SK-N-SH (cell line): ENCODE data around the gene RLF. TPM values are rescaled to one million over a fixed set of nuclear protein-coding genes. Genes with fewer than 3 reads are reported as not detected.

Source experiments
- CTCF ChIA-PET: fragments of 300-600, 350-600 bp; formaldehyde crosslinking; extraction: SDS; loops from one replicate; lab custom pipeline; 2021; lab: Yijun Ruan, JAX
- POLR2A ChIA-PET: fragments of 350-600 bp; sonication (Branson Sonifier 250); formaldehyde crosslinking; extraction: SDS; loops from one replicate; lab custom pipeline; 2020; ENCODE audit warnings: antibody characterized with exemption, inconsistent platforms; lab: Yijun Ruan, JAX
- DNase-seq: peaks from one replicate; pipeline ENCODE4 v3.0.0; 2012
- H2AFZ ChIP-seq: fragments of 200-600 bp; sonication (generic); 2 replicates; pipeline ENCODE4 v1.8.1; 2016; ENCODE audit warnings: antibody characterized with exemption, mild to moderate bottlenecking, low read depth
- H3F3A ChIP-seq: fragments of 200-600 bp; sonication (generic); replicated peaks from 2 replicates; pipeline ENCODE3; 2016; ENCODE audit warnings: antibody characterized with exemption, mild to moderate bottlenecking; ENCODE audit not compliant: insufficient read depth
- H3K27ac ChIP-seq, 2 experiments: fragments of 200-500 bp in 1 of 2; fragments of 200-600 bp in 1 of 2; sonication (Bioruptor generic) in 1 of 2; sonication (generic), shearing (Covaris generic) in 1 of 2; 2 replicates each; pipeline versions ENCODE4 v1.5.1 to v1.6.1; 2014 to 2016; ENCODE audit warnings: low read depth in 2 of 2, inconsistent platforms in 1 of 2, low read length in 1 of 2, mild to moderate bottlenecking in 1 of 2, mixed read lengths in 1 of 2
- H3K27me3 ChIP-seq: fragments of 200-600 bp; sonication (generic), shearing (Covaris generic); 2 replicates; pipeline ENCODE4 v1.6.1; 2016; ENCODE audit warnings: mixed run types; ENCODE audit not compliant: insufficient read depth
- H3K36me3 ChIP-seq, 2 experiments: fragments of 200-500 bp in 1 of 2; fragments of 200-600 bp in 1 of 2; sonication (Bioruptor generic) in 1 of 2; sonication (generic) in 1 of 2; replicated peaks in 1 of 2; 2 replicates each; pipeline versions ENCODE3 to v1.5.1; 2014 to 2016; ENCODE audit warnings: low read length in 1 of 2, mild to moderate bottlenecking in 1 of 2; ENCODE audit not compliant: insufficient read depth in 2 of 2, control insufficient read depth in 1 of 2
- H3K4me1 ChIP-seq, 2 experiments: fragments of 200-500 bp in 1 of 2; fragments of 200-600 bp in 1 of 2; sonication (Bioruptor generic) in 1 of 2; sonication (generic), shearing (Covaris generic) in 1 of 2; 2 replicates each; pipeline versions ENCODE4 v1.5.1 to v1.6.1; 2014 to 2016; ENCODE audit warnings: low read depth in 1 of 2, low read length in 1 of 2, mixed run types in 1 of 2; ENCODE audit not compliant: insufficient read depth in 2 of 2, control insufficient read depth in 1 of 2
- H3K4me2 ChIP-seq: fragments of 200-600 bp; sonication (generic), shearing (Covaris generic); 2 replicates; pipeline ENCODE4 v1.6.1; 2017; ENCODE audit warnings: mixed run types
- H3K4me3 ChIP-seq, 2 experiments: fragments of 200-500 bp in 1 of 2; fragments of 200-600 bp in 1 of 2; sonication (Bioruptor generic) in 1 of 2; sonication (generic), shearing (Covaris generic) in 1 of 2; 2 replicates each; pipeline versions ENCODE4 v1.5.1 to v1.8.1; 2014 to 2016; ENCODE audit warnings: low read depth in 2 of 2, inconsistent platforms in 1 of 2, low read length in 1 of 2, mild to moderate bottlenecking in 1 of 2, mixed read lengths in 1 of 2, moderate library complexity in 1 of 2
- H3K79me2 ChIP-seq: fragments of 200-600 bp; sonication (generic); 2 replicates; pipeline ENCODE4 v1.8.1; 2017; ENCODE audit warnings: mild to moderate bottlenecking; ENCODE audit not compliant: insufficient read depth
- H3K9ac ChIP-seq: fragments of 200-600 bp; sonication (generic); 2 replicates; pipeline ENCODE4 v1.6.1; 2017; ENCODE audit warnings: mixed run types
- H3K9me2 ChIP-seq: fragments of 200-600 bp; sonication (generic); 2 replicates; pipeline ENCODE4 v1.6.1; 2017; ENCODE audit warnings: mixed run types
- H3K9me3 ChIP-seq: fragments of 200-600 bp; sonication (generic); 2 replicates; pipeline ENCODE4 v1.6.1; 2017; ENCODE audit warnings: mixed run types, mild to moderate bottlenecking, moderate library complexity
- H4K20me1 ChIP-seq: fragments of 200-600 bp; sonication (generic); 2 replicates; pipeline ENCODE4 v1.6.1; 2017; ENCODE audit warnings: mild to moderate bottlenecking, mixed run types; ENCODE audit not compliant: insufficient read depth
- CHD2 ChIP-seq: fragments of 150-350 bp; IDR thresholded peaks from 2 replicates; pipeline ENCODE4 v1.6.1; 2018; ENCODE audit warnings: low read length; ENCODE audit not compliant: partially characterized antibody
- ELF1 ChIP-seq: IDR thresholded peaks from 2 replicates; pipeline ENCODE4 v1.4.0; 2012
- FOXM1 ChIP-seq: IDR thresholded peaks from 2 replicates; pipeline ENCODE4 v1.4.0; 2012; ENCODE audit warnings: low read depth, mild to moderate bottlenecking
- JUND ChIP-seq: IDR thresholded peaks from 2 replicates; pipeline ENCODE4 v1.4.0; 2012
- MXI1 ChIP-seq: IDR thresholded peaks from 2 replicates; pipeline ENCODE4 v1.6.1; 2012; ENCODE audit warnings: mild to moderate bottlenecking, low read depth, low read length, improper control_type of control experiment
- NFIC ChIP-seq: IDR thresholded peaks from 2 replicates; pipeline ENCODE4 v1.4.0; 2012; ENCODE audit warnings: borderline replicate concordance
- NRF1 ChIP-seq: IDR thresholded peaks from 2 replicates; pipeline ENCODE4 v1.6.1; 2012; ENCODE audit warnings: low read depth, mild to moderate bottlenecking, low read length
- POLR2AphosphoS5 ChIP-seq: IDR thresholded peaks from 2 replicates; pipeline ENCODE4 v1.6.1; 2012; ENCODE audit warnings: low read depth, low read length
- RAD21 ChIP-seq: IDR thresholded peaks from 2 replicates; pipeline ENCODE4 v1.6.1; 2012; ENCODE audit warnings: mild to moderate bottlenecking, low read length
- REST ChIP-seq: IDR thresholded peaks from 2 replicates; pipeline ENCODE4 v1.6.1; 2012; ENCODE audit warnings: mild to moderate bottlenecking, low read depth, low read length, moderate library complexity
- RXRA ChIP-seq: IDR thresholded peaks from 2 replicates; pipeline ENCODE4 v1.4.0; 2012; ENCODE audit warnings: low read depth, mild to moderate bottlenecking, borderline replicate concordance
- SIN3A ChIP-seq: IDR thresholded peaks from 2 replicates; pipeline ENCODE4 v1.6.1; 2012; ENCODE audit warnings: low read depth, mild to moderate bottlenecking, low read length, moderate library complexity, borderline replicate concordance
- TAF1 ChIP-seq: IDR thresholded peaks from 2 replicates; pipeline ENCODE4 v1.6.1; 2012; ENCODE audit warnings: low read depth, mild to moderate bottlenecking, low read length, moderate library complexity, borderline replicate concordance
- TCF12 ChIP-seq: IDR thresholded peaks from 2 replicates; pipeline ENCODE4 v1.4.0; 2012
- TEAD4 ChIP-seq: IDR thresholded peaks from 2 replicates; pipeline ENCODE4 v1.4.0; 2012; ENCODE audit warnings: mild to moderate bottlenecking, borderline replicate concordance; ENCODE audit not compliant: insufficient read depth
- USF1 ChIP-seq: IDR thresholded peaks from 2 replicates; pipeline ENCODE4 v1.4.0; 2012; ENCODE audit warnings: low read depth, borderline replicate concordance
- YY1 ChIP-seq: IDR thresholded peaks from 2 replicates; pipeline ENCODE4 v1.4.0; 2012; ENCODE audit warnings: low read depth, mild to moderate bottlenecking
- ZBTB33 ChIP-seq: IDR thresholded peaks from 2 replicates; pipeline ENCODE4 v1.4.0; 2012; ENCODE audit warnings: low read depth, borderline replicate concordance
- WGBS: methylation state at CpG from one replicate; pipeline ENCODE4 v1.1.6; 2017; ENCODE audit warnings: low lambda C conversion rate; 5-methylcytosine and 5-hydroxymethylcytosine counted together
- polyA plus RNA-seq, 3 experiments: library from polyadenylated mRNA; depleted of rRNA; stranded (reverse); fragments of >200 nt; gene quantifications; 2 replicates each; pipeline ENCODE4 v1.2.3, GENCODE V29; 2012

Gene RLF
- polyA plus RNA-seq, 1 of the 3 experiments (the other 2 are of a cell fraction) = 2.3 TPM

DNA sequence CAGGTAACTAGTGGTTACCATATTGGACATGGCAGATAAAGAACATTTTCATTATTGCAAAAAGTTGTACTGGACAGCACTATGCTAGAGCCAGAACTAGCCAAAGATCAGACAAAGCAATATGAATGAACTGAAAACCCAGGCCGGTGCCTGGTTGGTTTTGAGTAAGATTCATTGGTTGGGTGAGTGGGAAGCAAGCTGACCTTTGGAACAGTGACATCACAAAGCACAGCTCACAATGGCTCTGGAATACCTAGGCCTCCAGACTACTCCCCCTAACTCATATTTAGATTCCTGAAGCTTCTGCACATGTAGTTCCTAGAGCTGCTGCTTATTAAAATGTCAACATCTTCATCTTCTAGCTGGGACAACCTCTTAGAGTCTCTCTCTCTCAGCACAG is 86.5 kb downstream of the RLF start, which contains the start of gene TMCO2:
TSS of gene TMCO2 (plus strand) at position 283 of the 400 bp plus-strand sequence. CDS start at position 340, 57 bp downstream.
- H3K79me2 ChIP-seq = no peaks in the 10 kb centered on the region
- H3K4me1 ChIP-seq = peaks cover 0 to 10% of the 10 kb centered on the region in 2 experiments; a peak in 1 of 4 replicates
- ChIA-PET CTCF (interaction anchor here (1.2 to 1.3 kb wide), 2 partner anchors 67 to 91 kb away, joined by 5 read pairs; no protein-coding TSS in a partner anchor), POLR2A (no interaction called here)
- H3K4me2 ChIP-seq = no peak within 1 kb of the TSS
- peaks cover 24% of the 10 kb centered on the region for H3F3A ChIP-seq
- no peak for DNase-seq
- no peaks in the 10 kb centered on the region for H3K36me3 ChIP-seq
- H2AFZ ChIP-seq = no peak within 1 kb of the TSS
- H3K27me3 ChIP-seq = no peaks in the 10 kb centered on the region
- TF ChIP-seq CHD2 = no peak
- no peak for TF ChIP-seq NRF1
- TF ChIP-seq NFIC = no peak
- TF ChIP-seq FOXM1 = no peak
- TF ChIP-seq USF1 = no peak
- TF ChIP-seq ZBTB33 = no peak
- no peak for TF ChIP-seq JUND
- no peak for TF ChIP-seq SIN3A
- TF ChIP-seq TCF12 = no peak
- no peak for TF ChIP-seq TEAD4
- TF ChIP-seq MXI1 = no peak
- TF ChIP-seq YY1 = no peak
- TF ChIP-seq RXRA = no peak
- no peak for TF ChIP-seq ELF1
- TF ChIP-seq POLR2AphosphoS5 = no peak
- TF ChIP-seq RAD21 = no peak
- TF ChIP-seq TAF1 = no peak
- TF ChIP-seq REST = no peak
- H3K9me3 ChIP-seq = no peaks in the 10 kb centered on the region
- no peaks in the 10 kb centered on the region for H4K20me1 ChIP-seq
- no peak within 1 kb of the TSS for H3K9ac ChIP-seq
- WGBS = 50% methylated on average over 1 of the region's 1 CpG
- no peaks in the 10 kb centered on the region for H3K9me2 ChIP-seq
- H3K4me3 ChIP-seq = no peak within 1 kb of the TSS
- no peak within 1 kb of the TSS for H3K27ac ChIP-seq
